Stimulated activated naive CD8-positive, alpha-beta T cell treated with anti-CD3 and anti-CD28 coated beads, Interleukin-15, amount 100 ng/mL, for 72 hours (primary cell): ENCODE results near the gene STAB2.

ENCODE experiments used
- ATAC-seq: fragments of 150-1000 bp; cut with Tn5 transposase; 2 replicates; pipeline ENCODE4 v1.10.0; 2021; ENCODE audit warnings: mild to moderate bottlenecking, moderate library complexity
- DNase-seq, 2 donors: peaks; one replicate each; pipeline ENCODE4 v3.0.0; 2021 to 2022
- H3K27ac Mint-ChIP-seq, 2 donors: one replicate each; pipeline ENCODE4 v1.8.0; 2022; ENCODE audit warnings: mild to moderate bottlenecking in 2 of 2, mixed read lengths in 2 of 2, moderate library complexity in 2 of 2
- H3K27me3 Mint-ChIP-seq: one replicate; pipeline ENCODE4 v1.8.0; 2022; ENCODE audit warnings: mixed read lengths
- H3K4me1 Mint-ChIP-seq: one replicate; pipeline ENCODE4 v1.8.0; 2022; ENCODE audit warnings: mild to moderate bottlenecking, mixed read lengths
- H3K4me3 Mint-ChIP-seq, 2 donors: one replicate each; pipeline ENCODE4 v1.8.0; 2022; ENCODE audit warnings: mild to moderate bottlenecking in 2 of 2, mixed read lengths in 2 of 2, moderate library complexity in 1 of 2
- H3K9me3 Mint-ChIP-seq, 2 donors: one replicate each; pipeline ENCODE4 v1.8.0; 2022; ENCODE audit warnings: mixed read lengths in 2 of 2

STAB2 gene, protein sequence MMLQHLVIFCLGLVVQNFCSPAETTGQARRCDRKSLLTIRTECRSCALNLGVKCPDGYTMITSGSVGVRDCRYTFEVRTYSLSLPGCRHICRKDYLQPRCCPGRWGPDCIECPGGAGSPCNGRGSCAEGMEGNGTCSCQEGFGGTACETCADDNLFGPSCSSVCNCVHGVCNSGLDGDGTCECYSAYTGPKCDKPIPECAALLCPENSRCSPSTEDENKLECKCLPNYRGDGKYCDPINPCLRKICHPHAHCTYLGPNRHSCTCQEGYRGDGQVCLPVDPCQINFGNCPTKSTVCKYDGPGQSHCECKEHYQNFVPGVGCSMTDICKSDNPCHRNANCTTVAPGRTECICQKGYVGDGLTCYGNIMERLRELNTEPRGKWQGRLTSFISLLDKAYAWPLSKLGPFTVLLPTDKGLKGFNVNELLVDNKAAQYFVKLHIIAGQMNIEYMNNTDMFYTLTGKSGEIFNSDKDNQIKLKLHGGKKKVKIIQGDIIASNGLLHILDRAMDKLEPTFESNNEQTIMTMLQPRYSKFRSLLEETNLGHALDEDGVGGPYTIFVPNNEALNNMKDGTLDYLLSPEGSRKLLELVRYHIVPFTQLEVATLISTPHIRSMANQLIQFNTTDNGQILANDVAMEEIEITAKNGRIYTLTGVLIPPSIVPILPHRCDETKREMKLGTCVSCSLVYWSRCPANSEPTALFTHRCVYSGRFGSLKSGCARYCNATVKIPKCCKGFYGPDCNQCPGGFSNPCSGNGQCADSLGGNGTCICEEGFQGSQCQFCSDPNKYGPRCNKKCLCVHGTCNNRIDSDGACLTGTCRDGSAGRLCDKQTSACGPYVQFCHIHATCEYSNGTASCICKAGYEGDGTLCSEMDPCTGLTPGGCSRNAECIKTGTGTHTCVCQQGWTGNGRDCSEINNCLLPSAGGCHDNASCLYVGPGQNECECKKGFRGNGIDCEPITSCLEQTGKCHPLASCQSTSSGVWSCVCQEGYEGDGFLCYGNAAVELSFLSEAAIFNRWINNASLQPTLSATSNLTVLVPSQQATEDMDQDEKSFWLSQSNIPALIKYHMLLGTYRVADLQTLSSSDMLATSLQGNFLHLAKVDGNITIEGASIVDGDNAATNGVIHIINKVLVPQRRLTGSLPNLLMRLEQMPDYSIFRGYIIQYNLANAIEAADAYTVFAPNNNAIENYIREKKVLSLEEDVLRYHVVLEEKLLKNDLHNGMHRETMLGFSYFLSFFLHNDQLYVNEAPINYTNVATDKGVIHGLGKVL (N-terminal part only)

DNA sequence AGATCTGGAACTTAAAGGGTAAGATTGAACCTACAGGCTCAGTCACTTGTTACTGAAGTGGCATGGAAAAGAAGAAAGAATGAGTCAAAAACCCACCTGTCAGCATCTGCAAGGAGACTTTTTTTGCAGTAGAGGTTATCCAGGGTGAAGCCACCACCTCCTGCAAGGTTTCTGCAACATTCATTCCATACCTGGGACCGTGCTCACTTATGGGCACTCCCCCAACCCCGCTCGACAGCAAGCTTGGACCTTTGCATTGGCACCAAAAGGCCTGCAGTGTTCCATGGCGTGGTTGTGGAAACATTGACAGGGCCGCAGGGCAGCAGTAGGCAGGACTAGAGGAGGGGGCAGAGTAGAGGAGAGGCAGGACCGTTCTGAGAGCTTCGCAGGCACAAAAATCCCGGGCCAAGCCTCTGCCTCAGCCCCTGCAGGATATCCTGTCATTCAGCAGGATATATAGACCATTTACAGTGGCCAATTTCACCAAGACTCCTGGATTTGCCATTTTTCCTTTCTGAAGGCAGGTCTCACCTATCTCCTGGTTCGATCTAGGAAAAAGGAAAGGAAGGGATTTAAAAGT, at the start of gene STAB2:
STAB2 (plus strand) TSS at position 483 of the 580 bp plus-strand sequence. CDS start 204 bp downstream, outside the sequence.
- no peaks in the 10 kb centered on the region for H3K9me3 Mint-ChIP-seq

DNA sequence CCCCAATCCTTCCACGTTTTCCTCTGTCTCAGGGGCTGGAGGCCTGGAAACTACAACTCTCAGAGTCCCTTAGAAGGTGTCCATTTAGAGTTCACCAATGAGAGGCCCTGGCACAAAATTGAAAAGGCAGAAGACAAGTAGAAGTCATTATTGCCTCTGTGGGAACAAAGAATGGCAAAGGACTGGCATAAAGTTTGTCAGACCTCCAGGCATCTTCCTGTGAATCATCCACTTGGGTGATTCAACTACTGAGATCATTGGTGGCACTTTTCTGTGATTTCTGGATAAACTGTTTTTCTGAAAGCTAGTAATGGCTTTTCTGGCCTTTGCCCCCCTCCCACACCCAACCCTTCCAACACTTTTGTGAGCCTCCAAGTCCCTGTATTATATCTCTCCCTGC, 48.7 kb upstream of the STAB2 start:
- H3K4me3 Mint-ChIP-seq, result no peak overlapping the region
- H3K9me3 Mint-ChIP-seq, result no peaks in the 10 kb centered on the region
- peaks cover 8% of the 10 kb centered on the region for H3K4me1 Mint-ChIP-seq
- no peaks in the 10 kb centered on the region for H3K27me3 Mint-ChIP-seq
- no peak overlapping the region for H3K27ac Mint-ChIP-seq
- DNase-seq (no peak), ATAC-seq (no peak)

More for the DNA sequence above, at the start of gene STAB2:
- Mint-ChIP-seq H3K4me3 (no peak within 1 kb of the TSS), H3K4me1 (no peaks in the 10 kb centered on the region), H3K27ac (no peak within 1 kb of the TSS), H3K27me3 (peaks cover 16% of the 10 kb centered on the region)
- ATAC-seq, result no peak
- no peak for DNase-seq

DNA sequence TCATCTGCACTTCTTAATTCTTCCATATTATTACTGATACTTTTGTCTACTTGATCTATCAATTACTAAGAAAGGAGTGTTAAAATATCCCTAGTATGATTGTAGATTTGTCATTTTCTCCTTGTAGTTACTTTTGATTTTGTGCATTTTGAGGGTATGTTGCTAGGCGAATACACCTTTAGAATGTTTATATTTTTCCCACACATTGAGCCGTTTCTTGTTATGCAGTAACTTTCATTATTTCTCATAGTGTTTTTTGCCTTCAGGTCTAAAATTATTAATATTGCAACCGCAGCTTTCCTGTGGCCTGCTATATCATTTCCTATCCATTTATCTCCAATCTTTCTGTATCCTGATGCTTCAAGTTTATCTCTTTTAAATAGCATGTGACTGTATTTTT, 46.8 kb upstream of the STAB2 start:
- no peak overlapping the region for H3K4me3 Mint-ChIP-seq
- no peak for ATAC-seq
- no peaks in the 10 kb centered on the region for H3K9me3 Mint-ChIP-seq
- H3K4me1 Mint-ChIP-seq, result peaks cover 8% of the 10 kb centered on the region
- H3K27ac Mint-ChIP-seq, result peak overlapping the region in 1 of 2 donors; percentile 36
- DNase-seq, result no peak
- no peaks in the 10 kb centered on the region for H3K27me3 Mint-ChIP-seq

DNA sequence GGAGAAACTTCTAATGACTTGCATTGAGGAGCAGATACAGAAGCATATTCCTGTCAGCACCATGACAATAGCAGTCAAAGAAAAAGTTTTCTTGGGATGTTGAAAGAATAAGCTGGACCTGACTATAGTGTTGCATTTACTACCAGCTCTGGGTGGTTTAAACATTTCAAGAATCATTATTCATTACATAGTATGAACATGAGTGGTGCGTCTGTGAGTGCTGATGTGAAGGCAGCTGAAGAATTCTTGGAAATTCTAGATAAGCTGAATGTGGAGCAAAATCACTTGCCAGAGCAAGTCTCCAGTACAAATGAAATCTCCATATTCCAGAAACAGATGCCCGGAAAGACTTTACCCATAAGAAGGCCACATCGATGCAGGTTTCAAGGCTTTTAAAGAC, 45.0 kb upstream of the STAB2 start:
- H3K27me3 Mint-ChIP-seq, result peaks cover 7% of the 10 kb centered on the region
- H3K4me1 Mint-ChIP-seq, result peaks cover 8% of the 10 kb centered on the region
- DNase-seq (no peak), ATAC-seq (no peak)
- no peak overlapping the region for H3K27ac Mint-ChIP-seq
- H3K4me3 Mint-ChIP-seq, result no peak overlapping the region
- H3K9me3 Mint-ChIP-seq, result no peaks in the 10 kb centered on the region

DNA sequence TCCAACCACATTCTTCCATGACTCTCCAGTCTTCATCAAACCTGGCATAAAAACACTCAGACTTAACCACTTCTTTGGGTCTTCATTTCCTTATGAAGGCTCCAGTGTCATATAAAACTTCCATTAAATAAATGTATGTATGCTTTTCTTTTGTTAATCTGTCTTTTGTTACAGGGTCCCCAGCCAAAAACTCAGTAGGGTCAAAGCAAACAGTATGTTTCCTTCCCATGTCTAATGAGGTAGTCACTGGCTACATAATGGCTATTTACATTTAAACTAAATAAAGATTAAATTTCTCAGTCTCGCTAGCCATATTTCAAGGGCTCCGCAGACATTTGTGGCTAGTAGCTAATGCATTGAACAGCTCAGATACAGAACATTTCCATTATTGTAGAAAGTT, 40.1 kb upstream of the STAB2 start:
- ATAC-seq (no peak), DNase-seq (no peak)
- Mint-ChIP-seq H3K9me3 (no peaks in the 10 kb centered on the region), H3K4me3 (no peak overlapping the region), H3K27ac (no peak overlapping the region), H3K27me3 (peaks cover 25% of the 10 kb centered on the region), H3K4me1 (no peaks in the 10 kb centered on the region)

DNA sequence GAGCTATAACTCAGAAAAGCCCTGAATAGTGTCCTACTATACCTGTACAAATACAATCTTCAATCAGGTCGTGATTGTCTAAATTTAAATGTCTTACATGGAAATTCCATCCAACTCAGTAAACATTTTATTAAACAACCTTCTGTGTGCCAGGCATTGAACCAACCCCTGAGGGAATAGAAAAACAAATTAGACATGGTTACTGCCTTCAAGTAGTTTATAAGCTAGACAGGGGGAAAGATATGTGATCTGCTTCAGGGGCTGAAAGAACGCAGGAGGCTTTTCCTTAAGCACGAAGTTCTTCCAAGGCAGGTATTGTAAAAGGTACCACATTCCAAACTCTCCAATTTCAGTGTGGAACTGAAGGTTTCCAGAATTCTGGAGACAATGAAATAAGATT, 39.7 kb upstream of the STAB2 start:
- no peak overlapping the region for H3K27ac Mint-ChIP-seq
- no peaks in the 10 kb centered on the region for H3K4me1 Mint-ChIP-seq
- ATAC-seq (no peak), DNase-seq (no peak)
- no peaks in the 10 kb centered on the region for H3K9me3 Mint-ChIP-seq
- H3K27me3 Mint-ChIP-seq, result peaks cover 27% of the 10 kb centered on the region
- no peak overlapping the region for H3K4me3 Mint-ChIP-seq

DNA sequence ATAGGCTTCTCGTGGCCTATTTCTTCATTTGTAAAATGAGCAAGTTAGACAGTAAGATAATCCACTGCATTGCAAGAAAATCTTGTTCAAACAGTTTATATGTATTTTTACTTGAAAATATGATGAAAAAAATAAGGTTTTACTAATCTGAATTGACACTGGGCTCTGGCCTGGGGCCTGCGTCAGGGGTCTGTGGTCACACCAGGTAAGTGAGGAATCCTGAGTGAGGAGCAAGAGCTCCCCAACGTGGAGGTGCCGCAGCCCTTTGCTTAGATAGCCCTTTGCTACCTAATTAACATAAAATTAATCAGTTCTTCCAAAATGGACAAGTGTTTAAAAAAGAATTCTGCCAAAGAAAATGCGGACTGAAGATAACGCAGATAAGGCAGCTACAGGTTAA, 39.1 kb upstream of the STAB2 start:
- no peak overlapping the region for H3K4me3 Mint-ChIP-seq
- no peak for DNase-seq
- H3K9me3 Mint-ChIP-seq, result no peaks in the 10 kb centered on the region
- peaks cover 31% of the 10 kb centered on the region for H3K27me3 Mint-ChIP-seq
- H3K4me1 Mint-ChIP-seq, result no peaks in the 10 kb centered on the region
- ATAC-seq, result no peak
- H3K27ac Mint-ChIP-seq, result no peak overlapping the region

DNA sequence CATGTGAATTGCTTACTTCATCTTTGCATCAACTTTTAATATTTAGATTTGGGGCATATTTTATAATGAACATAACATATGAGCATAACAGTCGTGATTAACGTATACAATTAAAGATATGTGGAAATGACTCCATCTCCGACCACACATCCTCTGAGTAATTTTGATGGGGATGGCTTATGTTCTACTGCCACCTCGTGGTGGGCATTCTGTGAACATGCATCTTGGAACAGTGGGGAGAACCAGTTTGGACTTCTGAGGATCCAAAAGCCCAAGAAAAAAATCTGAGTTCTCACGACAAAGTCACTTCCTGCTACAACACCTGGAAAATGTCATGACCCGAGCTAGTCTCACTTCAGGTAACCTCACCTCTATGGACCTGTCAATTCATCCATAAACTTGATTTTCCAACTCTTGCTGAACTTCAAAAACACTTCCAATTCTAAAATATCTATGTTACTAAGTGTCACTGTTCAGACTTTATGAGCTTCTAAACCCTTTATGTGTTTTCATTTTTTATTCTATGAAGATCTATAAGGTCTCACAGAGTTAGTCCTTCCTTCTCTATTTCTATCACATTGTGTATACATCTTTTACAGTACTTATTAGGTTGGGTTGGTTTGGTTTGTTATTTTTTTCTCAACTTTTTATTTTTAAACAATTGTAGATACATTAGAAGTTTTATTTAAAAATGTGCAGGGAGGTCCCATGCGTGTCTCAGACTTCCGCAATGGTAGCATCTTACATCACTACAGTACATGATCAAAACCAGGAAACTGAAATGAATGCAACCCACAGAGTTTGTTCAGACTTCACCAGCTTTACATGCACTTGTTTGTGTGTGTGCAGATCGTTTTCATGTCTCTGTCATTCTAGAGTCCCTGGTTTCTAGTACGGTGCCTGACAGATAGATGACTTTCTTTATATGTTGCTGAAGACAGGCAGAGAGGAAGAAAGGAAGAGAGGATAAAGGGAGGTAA, 38.2 kb upstream of the STAB2 start:
- DNase-seq (peak; percentile 67 to 75), ATAC-seq (peak; percentile 89)
- no peak overlapping the region for H3K4me3 Mint-ChIP-seq
- H3K27me3 Mint-ChIP-seq, result peaks cover 38% of the 10 kb centered on the region
- no peaks in the 10 kb centered on the region for H3K9me3 Mint-ChIP-seq
- no peaks in the 10 kb centered on the region for H3K4me1 Mint-ChIP-seq
- H3K27ac Mint-ChIP-seq, result no peak overlapping the region

DNA sequence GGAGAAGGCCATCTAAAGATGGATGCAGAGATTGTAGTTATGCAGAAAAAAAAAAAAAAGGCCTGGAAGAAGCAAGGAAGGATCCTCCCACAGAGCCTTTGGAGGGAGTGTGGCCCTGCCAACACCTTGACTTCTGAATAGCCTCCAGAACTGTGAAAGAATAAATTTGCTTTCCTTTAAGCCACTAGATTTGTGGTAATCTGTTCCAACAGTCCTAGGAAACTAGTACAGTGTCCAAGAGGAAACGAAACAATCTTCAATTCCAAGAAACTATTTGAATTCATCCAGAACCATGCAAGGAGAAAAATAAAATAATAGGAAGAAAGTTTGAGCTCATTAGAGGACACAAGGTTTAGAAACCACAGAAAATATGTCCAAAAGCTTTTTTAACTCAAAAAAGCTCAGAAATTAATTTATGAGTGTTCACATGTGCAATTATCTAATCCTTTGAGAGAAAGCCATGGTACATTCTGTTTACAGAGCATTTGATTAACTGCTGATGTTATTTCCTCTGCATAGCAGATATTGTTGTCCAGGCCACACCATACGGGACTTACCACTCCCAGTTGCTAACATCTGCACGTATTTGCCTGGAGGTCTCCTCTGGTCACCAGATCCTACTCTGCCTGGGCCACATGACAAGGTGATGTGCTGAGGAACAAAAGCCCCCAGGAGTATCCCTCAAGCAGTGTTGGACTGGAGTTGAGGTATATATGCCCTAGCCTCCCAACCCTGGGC, 30.0 kb upstream of the STAB2 start:
- DNase-seq (no peak), ATAC-seq (no peak)
- H3K27me3 Mint-ChIP-seq, result peaks cover 36% of the 10 kb centered on the region
- no peak overlapping the region for H3K4me3 Mint-ChIP-seq
- H3K4me1 Mint-ChIP-seq, result no peaks in the 10 kb centered on the region
- peaks cover 0 to 8% of the 10 kb centered on the region in 2 donors for H3K9me3 Mint-ChIP-seq
- no peak overlapping the region for H3K27ac Mint-ChIP-seq

DNA sequence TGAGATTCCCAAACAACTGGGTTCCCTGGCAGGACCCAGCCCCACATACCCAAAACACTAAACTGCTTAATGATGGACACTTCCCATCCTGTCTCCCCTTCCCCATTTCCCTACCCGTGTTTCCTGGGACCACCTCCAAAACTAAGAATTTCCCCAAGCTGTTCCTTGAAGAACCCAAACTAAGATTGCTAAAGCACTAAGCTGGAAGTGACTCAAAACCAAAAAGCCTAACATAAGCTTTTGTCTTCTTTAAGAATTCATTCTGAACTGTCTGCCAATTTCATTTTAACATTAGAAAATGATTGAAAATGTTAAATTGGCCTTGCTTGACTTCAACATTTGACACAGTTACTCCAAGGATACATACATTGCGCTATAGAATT, 29.5 kb upstream of the STAB2 start:
- ATAC-seq, result no peak
- H3K9me3 Mint-ChIP-seq, result peaks cover 2 to 8% of the 10 kb centered on the region in 2 donors
- no peak for DNase-seq
- no peaks in the 10 kb centered on the region for H3K4me1 Mint-ChIP-seq
- H3K27me3 Mint-ChIP-seq, result peaks cover 36% of the 10 kb centered on the region
- H3K4me3 Mint-ChIP-seq, result no peak overlapping the region
- no peak overlapping the region for H3K27ac Mint-ChIP-seq

DNA sequence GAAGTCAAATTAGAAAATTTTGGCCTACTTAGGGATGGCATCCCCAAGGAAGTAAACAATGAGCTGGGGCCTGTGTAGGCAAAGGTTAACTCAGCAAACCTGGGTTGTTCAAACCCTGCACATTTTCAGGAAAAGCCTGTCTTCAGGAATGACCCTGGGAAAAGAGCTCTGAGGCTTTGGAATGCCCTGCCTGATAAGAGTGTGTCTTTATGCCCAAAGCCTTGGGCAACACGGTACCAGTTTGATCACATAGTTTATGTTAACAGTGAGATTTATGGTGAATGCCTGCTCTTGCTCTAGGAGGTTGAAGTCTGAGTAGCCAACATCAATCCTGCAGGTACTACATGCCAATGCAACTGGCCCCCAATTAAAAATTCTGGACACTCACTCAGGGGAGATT, 28.2 kb upstream of the STAB2 start:
- DNase-seq (no peak), ATAC-seq (no peak)
- Mint-ChIP-seq H3K9me3 (peaks cover 10 to 15% of the 10 kb centered on the region in 2 donors), H3K4me3 (no peak overlapping the region), H3K27me3 (peaks cover 38% of the 10 kb centered on the region), H3K4me1 (no peaks in the 10 kb centered on the region), H3K27ac (no peak overlapping the region)

DNA sequence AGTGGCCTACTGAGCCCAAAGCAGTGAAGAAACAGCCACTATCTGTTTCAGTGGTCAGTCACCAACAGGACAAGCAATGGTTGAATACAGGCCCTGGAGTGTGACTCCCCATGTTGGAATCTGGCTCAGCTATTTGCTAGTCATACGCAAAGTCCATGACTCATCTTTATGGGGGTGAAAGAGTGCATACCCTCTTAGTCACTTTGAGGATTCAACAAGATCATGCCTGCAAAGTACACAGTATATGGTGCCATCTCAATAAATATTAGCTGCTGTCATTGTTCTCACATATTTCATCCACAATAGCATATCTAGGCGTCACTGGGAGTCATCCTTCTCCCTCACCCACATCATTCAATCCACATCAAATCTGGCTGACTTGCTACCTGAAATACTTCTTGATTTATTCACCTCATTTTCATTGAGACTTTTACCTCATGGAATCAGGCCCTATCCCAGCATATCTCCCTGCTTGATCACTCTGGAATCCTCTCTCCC, 26.4 kb upstream of the STAB2 start:
- ATAC-seq, result no peak
- Mint-ChIP-seq H3K9me3 (peaks cover 21 to 24% of the 10 kb centered on the region in 2 donors), H3K4me1 (no peaks in the 10 kb centered on the region), H3K27me3 (peaks cover 35% of the 10 kb centered on the region), H3K27ac (peak overlapping the region in 1 of 2 donors; percentile 15), H3K4me3 (no peak overlapping the region)
- no peak for DNase-seq

DNA sequence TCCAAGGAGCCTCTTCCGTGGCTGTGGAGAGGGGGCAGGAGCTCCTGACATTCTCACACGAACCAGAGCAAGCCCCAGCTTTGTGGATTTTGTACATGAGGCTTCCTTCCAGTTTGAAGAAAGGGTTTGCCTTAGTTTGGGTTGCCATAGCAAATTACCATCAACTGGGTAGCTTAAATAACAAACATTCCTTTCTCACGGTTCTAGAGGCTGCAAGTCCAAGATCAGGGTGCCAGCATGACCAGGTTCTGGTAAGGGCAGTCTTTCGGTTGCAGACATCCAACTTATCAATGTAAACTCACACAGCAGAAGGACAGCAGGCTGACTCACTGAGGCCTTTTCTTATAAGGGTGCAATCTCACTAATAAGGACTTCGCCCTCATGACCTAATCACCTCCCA, 25.9 kb upstream of the STAB2 start:
- Mint-ChIP-seq H3K27ac (peak overlapping the region in 1 of 2 donors; percentile 15), H3K4me3 (no peak overlapping the region), H3K4me1 (no peaks in the 10 kb centered on the region), H3K27me3 (peaks cover 35% of the 10 kb centered on the region), H3K9me3 (peaks cover 23 to 29% of the 10 kb centered on the region in 2 donors)
- no peak for ATAC-seq
- no peak for DNase-seq
